SK-N-MC (cell line): Measurements from ENCODE around the gene ACER3.
"Not testable (repeated sequence)": the region's sequence is repeated elsewhere in the genome, so short reads cannot be mapped to it uniquely, and the experiment has no call there.

Source experiments
- DNase-seq: peaks from one replicate; pipeline ENCODE4 v3.0.0-alpha.2; 2011; ENCODE audit warnings: low read depth, low spot score
- H3K27ac ChIP-seq: fragments of 200-600 bp; sonication (generic); 2 replicates; pipeline ENCODE4 v1.5.1; 2016; ENCODE audit warnings: mixed run types
- H3K36me3 ChIP-seq: fragments of 200-600 bp; sonication (generic); 2 replicates; pipeline ENCODE4 v1.6.1; 2017; ENCODE audit warnings: antibody characterized with exemption, low read length, mixed read lengths; ENCODE audit not compliant: insufficient read depth
- H3K4me3 ChIP-seq: fragments of 200-600 bp; sonication (generic); 2 replicates; pipeline ENCODE4 v1.5.1; 2016
- H3K9ac ChIP-seq: fragments of 200-600 bp; sonication (generic); 2 replicates; pipeline ENCODE4 v1.8.0; 2017; ENCODE audit warnings: mixed run types, mixed read lengths; ENCODE audit not compliant: insufficient read length
- H3K9me3 ChIP-seq: fragments of 200-600 bp; sonication (generic); 2 replicates; pipeline ENCODE4 v1.6.1; 2017; ENCODE audit warnings: low read depth, mild to moderate bottlenecking, antibody characterized with exemption, low read length, moderate library complexity, mixed read lengths
- EZH2 ChIP-seq: fragments of 200-600 bp; sonication (generic); IDR thresholded peaks from one replicate; pipeline ENCODE4 v1.6.1; 2017; ENCODE audit warnings: antibody characterized with exemption
- FOXP2 ChIP-seq: optimal IDR thresholded peaks from 2 replicates; pipeline ENCODE3; 2011; ENCODE audit warnings: mild to moderate bottlenecking, moderate library complexity; ENCODE audit not compliant: insufficient read depth; ENCODE audit errors: extremely low read length, control extremely low read depth
- POLR2AphosphoS5 ChIP-seq: IDR thresholded peaks from 2 replicates; pipeline ENCODE4 v1.6.1; 2012; ENCODE audit warnings: mild to moderate bottlenecking, low read depth, low read length, borderline replicate concordance

Gene ACER3

DNA sequence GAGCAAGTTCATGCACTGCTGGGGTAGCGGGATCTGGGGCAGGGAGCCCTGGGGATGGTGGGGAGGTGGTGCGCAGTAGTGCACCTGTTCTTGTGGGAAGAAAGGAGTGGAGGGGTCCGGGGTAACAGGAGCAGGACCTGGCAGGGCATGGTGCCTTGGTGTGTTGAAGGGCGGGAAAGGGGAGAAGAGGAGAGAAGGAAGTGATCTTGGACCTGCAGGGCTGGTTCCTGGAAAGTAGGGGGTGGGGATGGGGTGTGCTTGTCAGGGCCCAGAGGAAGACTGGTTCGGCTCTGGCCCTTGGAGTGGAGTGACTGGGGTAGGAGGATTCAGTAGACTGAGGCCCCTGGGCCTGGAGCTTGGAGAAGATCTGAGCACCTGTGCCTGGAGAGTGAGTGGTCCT lies 195.2 kb downstream of the ACER3 start:
- DNase-seq = no peak
- Histone ChIP-seq H3K36me3 (no peaks in the 10 kb centered on the region), H3K9me3 (no peaks in the 10 kb centered on the region), H3K4me3 (no peak overlapping the region), H3K27ac (no peak overlapping the region), H3K9ac (no peak overlapping the region)
- TF ChIP-seq FOXP2 (no peak), POLR2AphosphoS5 (no peak), EZH2 (no peak)

DNA sequence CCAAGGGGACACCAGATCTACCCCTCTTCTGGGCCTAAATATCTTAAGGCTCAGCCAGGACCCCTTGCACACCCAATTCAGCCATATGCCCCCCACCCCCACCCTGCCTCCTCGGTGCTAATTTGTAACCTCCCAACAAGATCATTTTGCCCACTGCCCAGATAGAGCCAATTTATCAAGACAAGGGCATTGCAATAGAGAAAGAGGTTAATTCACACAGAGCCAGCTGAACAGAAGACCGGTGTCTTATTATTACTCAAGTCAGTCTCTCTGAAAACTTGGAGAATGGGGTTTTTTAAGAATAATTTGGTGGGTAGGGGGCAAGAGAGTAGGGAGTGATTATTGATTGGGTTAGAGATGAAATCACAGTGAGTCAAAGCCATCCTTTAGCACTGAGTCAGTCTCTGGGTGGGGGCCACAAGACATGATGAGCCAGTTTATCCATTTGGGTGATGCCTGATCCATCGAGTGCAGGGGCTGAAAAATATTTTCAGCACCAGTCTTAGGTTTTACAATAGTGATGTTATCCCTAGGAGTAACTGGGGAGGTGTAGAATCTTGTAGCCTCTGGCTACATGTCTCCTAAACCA lies 196.2 kb downstream of the ACER3 start:
- H3K27ac ChIP-seq = no peak overlapping the region
- no peak for DNase-seq
- no peak overlapping the region for H3K4me3 ChIP-seq
- TF ChIP-seq POLR2AphosphoS5 (no peak), FOXP2 (no peak), EZH2 (no peak)
- H3K9ac ChIP-seq = no peak overlapping the region
- no peaks in the 10 kb centered on the region for H3K9me3 ChIP-seq
- H3K36me3 ChIP-seq = no peaks in the 10 kb centered on the region

DNA sequence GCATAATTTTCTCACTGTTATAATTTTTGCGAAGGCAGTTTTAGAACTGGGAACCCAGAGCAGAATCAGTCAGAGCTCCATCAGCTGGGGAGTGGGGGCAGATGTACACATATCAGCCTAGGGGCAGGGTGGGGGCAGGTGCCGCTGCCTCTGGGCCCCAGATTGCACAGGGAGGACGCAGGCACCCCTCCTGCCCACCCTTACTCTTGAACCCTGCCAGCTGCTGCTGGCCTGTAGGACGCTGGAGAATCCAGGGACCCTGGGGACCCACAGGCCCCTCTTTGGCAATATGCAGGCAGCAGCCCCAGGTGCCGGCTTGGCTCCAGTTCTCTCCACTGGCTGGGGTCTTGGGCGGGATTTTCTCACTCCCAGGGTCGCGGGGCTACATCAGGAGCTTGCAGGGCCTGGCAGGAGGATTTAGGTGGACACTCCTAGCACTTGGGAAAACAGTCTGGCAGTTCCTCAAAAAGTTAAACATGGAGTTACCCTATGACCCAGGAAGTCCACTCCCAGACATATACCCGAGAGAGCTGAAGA lies 197.3 kb downstream of the ACER3 start:
- Histone ChIP-seq H3K9ac (no peak overlapping the region), H3K36me3 (no peaks in the 10 kb centered on the region), H3K9me3 (no peaks in the 10 kb centered on the region), H3K4me3 (no peak overlapping the region), H3K27ac (no peak overlapping the region)
- no peak for TF ChIP-seq EZH2
- TF ChIP-seq POLR2AphosphoS5 = no peak
- no peak for TF ChIP-seq FOXP2
- no peak for DNase-seq

DNA sequence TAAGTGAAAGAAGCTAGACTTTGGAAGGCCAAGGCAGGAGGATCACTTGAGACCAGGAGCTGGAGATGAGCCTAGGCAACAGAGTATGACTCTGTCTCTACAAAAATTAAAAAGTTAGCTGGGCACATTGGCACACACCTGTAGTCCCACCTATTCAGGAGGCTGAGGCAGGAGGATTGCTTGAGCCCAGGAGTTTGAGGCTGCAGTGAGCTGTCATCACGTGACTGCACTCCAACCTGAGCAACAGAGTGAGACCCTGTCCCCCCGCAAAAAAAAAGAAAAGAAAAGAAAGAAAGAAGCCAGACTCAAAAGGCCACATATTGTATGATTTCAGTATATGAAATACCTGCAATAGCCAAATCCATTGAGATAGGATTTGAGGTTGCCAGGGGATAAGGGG lies 198.2 kb downstream of the ACER3 start:
- no peak for DNase-seq
- H3K9me3 ChIP-seq = no peaks in the 10 kb centered on the region
- H3K4me3 ChIP-seq = no peak overlapping the region
- H3K9ac ChIP-seq = no peak overlapping the region
- no peaks in the 10 kb centered on the region for H3K36me3 ChIP-seq
- no peak overlapping the region for H3K27ac ChIP-seq
- TF ChIP-seq FOXP2 (no peak), EZH2 (no peak), POLR2AphosphoS5 (no peak)

DNA sequence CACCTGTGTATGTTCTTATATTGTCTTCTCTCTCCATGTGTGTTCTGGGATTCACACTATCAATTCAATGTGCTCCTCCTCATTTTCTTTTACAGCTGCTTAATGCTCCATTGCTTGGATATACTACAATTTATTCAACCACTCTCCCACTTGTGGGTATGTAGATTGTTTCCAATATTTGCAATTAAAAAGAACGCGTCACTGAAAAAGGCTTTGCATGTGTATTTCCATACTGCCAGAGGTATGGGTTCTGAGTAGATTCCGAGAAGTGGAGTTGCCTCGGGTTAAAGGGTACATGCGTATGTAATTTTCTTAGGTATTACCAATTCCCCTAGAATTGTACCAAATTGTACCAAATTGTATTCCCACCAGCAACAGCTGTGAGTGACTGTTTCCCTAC lies 199.1 kb downstream of the ACER3 start:
- H3K9ac ChIP-seq = no peak overlapping the region
- no peak for DNase-seq

DNA sequence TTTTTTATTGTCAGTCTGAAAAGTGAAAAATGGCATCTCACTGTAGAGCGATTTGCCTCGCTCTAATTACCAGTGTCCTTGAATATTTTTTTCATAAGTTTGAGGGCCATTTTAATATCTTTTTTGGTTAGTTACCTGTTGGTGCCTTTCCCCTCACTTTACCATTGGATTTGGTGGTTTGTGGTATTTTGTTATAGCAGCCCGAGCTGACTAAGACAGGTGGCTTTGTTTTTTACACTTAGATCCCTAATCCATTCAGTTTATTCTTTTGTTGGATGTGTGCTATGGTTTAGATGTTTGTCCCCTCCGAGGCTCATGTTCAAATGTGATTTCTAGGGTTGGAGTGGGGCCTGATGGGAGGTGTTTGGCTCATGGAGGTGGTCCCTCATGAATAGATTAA lies 199.5 kb downstream of the ACER3 start:
- Histone ChIP-seq H3K4me3 (no peak overlapping the region), H3K27ac (no peak overlapping the region), H3K36me3 (no peaks in the 10 kb centered on the region), H3K9ac (no peak overlapping the region), H3K9me3 (no peaks in the 10 kb centered on the region)
- TF ChIP-seq POLR2AphosphoS5 (no peak), EZH2 (no peak), FOXP2 (no peak)
- no peak for DNase-seq

More for the DNA sequence above, 199.1 kb downstream of the ACER3 start:
- Histone ChIP-seq H3K36me3 (no peaks in the 10 kb centered on the region), H3K9me3 (no peaks in the 10 kb centered on the region), H3K4me3 (no peak overlapping the region), H3K27ac (no peak overlapping the region)
- no peak for TF ChIP-seq EZH2
- TF ChIP-seq FOXP2 = no peak
- no peak for TF ChIP-seq POLR2AphosphoS5

DNA sequence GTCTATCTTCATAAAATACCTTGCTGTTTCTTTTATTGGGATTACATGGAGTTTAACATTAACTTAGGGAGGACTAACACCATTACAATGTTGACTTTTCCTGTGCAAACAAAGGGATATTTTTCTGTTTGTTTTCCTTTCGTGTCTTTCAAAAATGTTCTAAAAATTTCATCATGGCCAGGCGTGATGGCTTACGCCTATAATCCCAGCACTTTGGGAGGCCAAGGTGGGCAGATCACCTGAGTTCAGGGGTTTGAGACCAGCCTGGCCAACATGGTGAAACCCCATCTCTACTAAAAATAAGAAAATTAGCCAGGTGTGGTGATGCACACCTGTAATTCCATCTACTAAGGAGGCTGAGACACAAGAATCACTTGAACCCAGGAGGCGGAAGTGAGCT lies 200.5 kb downstream of the ACER3 start:
- not testable (repeated sequence) for H3K9me3 ChIP-seq, H3K27ac ChIP-seq, H3K9ac ChIP-seq

DNA sequence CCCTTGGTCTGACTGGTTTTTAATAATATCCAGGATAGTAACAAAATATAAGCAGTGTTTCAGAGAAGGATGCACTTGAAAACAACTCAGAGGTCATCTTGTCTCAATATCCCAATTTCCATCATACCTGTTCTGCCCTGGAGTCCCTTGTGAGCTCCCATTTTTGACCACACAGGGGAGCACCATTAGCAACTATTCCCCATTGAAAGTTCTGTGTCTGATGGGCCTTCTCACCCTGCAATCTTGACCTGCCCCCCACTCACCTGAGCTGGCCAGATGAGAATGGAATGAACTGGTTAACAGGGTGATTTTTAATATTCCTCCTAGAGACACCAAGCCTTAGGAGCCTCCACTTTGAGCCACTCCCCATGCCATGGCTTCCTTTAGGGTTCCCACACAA lies 202.2 kb downstream of the ACER3 start:
- no peak for TF ChIP-seq FOXP2
- no peak for TF ChIP-seq EZH2
- no peak for TF ChIP-seq POLR2AphosphoS5
- no peaks in the 10 kb centered on the region for H3K9me3 ChIP-seq
- H3K27ac ChIP-seq = no peak overlapping the region
- no peak overlapping the region for H3K4me3 ChIP-seq
- no peaks in the 10 kb centered on the region for H3K36me3 ChIP-seq
- H3K9ac ChIP-seq = no peak overlapping the region
- DNase-seq = no peak

More for the DNA sequence above, 200.5 kb downstream of the ACER3 start:
- not testable (repeated sequence) for H3K4me3 ChIP-seq, DNase-seq, H3K36me3 ChIP-seq

DNA sequence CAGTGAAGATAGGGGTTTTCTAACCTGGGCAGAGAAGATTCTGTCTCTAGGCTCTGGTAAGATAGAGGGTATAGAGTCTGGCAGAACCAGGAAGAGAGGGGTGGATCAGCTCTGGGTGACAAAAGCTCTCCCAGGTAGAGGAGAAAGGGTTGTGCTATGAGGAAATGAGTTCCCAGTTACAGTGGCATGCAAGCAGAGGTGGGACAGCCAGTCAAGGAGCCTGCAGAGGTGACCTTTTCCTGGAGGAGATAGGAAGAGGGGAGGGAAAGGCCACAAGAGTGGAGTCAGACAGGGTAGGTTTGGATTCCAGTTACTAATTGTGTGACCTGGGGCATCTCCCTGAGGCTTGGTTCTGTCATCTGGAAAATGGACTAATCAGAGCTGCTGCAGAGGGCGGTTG lies 202.7 kb downstream of the ACER3 start:
- no peak overlapping the region for H3K27ac ChIP-seq
- no peak overlapping the region for H3K4me3 ChIP-seq
- no peaks in the 10 kb centered on the region for H3K9me3 ChIP-seq
- TF ChIP-seq FOXP2 (no peak), POLR2AphosphoS5 (no peak), EZH2 (no peak)
- DNase-seq = no peak
- no peak overlapping the region for H3K9ac ChIP-seq
- H3K36me3 ChIP-seq = no peaks in the 10 kb centered on the region

DNA sequence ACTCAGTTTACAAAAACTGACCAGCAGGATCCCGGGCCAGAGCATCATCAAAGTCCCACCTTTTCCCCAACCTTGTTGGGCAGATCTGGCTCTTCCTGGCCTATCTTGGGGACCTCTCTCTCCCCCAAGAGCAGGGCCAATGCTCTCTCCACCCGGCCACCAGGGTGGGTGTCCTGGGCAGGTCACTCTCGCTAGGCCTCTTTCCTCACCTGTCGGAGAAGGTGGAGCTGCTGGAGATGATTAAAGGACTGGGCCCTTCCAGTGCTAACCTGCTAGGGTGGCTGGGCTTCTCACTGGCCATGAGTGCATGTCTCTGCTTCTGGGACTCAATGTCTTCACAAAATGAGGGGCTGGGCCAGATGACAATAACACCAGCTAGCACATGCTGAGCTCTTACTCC lies 203.1 kb downstream of the ACER3 start:
- Histone ChIP-seq H3K9me3 (no peaks in the 10 kb centered on the region), H3K36me3 (no peaks in the 10 kb centered on the region), H3K9ac (no peak overlapping the region), H3K27ac (no peak overlapping the region), H3K4me3 (no peak overlapping the region)
- DNase-seq = no peak
- TF ChIP-seq FOXP2 = no peak
- TF ChIP-seq POLR2AphosphoS5 = no peak
- TF ChIP-seq EZH2 = no peak
